ENCODE data around the gene SLC18A2. TPM values are rescaled to one million over a fixed set of nuclear protein-coding genes. Genes with fewer than 3 reads are reported as not detected.

Gene SLC18A2
- total and polyA plus RNA-seq, 10 of the 15 experiments (the other 5 are each of a cell fraction or from before 2014, with no cell fraction given) = 0.06 to 1.1 (median 0.25) TPM; not detected in 5

- Histone ChIP-seq H3K4me3 (no peak overlapping the region), H3K79me2 (ENCODE audit: control insufficient read depth, insufficient read depth, low read length) (no peaks in the 10 kb centered on the region; the same call in none of the 2 replicates), H4K20me1 (ENCODE audit: control insufficient read depth, insufficient read depth) (no peaks in the 10 kb centered on the region), H3K27ac (ENCODE audit: control insufficient read depth, insufficient read depth) (no peak overlapping the region), H3K4me1 (ENCODE audit: control insufficient read depth, insufficient read depth, low read length) (no peaks in the 10 kb centered on the region), H3K36me3 (ENCODE audit: control insufficient read depth in 2 of 2, insufficient read depth in 2 of 2, low read length in 1 of 2) (peaks cover 0 to 2% of the 10 kb centered on the region in 2 experiments; a peak in 3 of 4 replicates), H3K4me2 (ENCODE audit: control insufficient read depth, insufficient read depth) (no peak overlapping the region), H3K27me3 (replicated peaks in 1 of 2; ENCODE audit: control insufficient read depth in 2 of 2, insufficient read depth in 2 of 2, low read length in 1 of 2) (no peaks in the 10 kb centered on the region), H3K9me3 (replicated peaks; ENCODE audit: control insufficient read depth, insufficient read depth, low read length) (peaks cover 1% of the 10 kb centered on the region; the same call in 2 of the 3 replicates), H2AFZ (ENCODE audit: control insufficient read depth, low read depth, low read length) (no peak overlapping the region), H3K9ac (ENCODE audit: control insufficient read depth, insufficient read depth, low read length) (no peak overlapping the region)
- BruUV-seq (replicated peaks) = no TSS peak
- ATAC-seq (no peak), FAIRE-seq (no peak), DNase-seq (ENCODE audit: low read depth, low spot score) (no peak)
- RAD21 ChIA-PET (ENCODE audit: unreplicated experiment) = interaction anchor here (1.4 to 1.6 kb wide), 3 partner anchors 39 to 105 kb away, joined by 4 to 5 read pairs (median 5); no protein-coding TSS in a partner anchor
- no peak for TF ChIP-seq RB1 (IDR thresholded peaks at IDR 0.05; ENCODE audit: borderline replicate concordance)
- no peak for TF ChIP-seq NFXL1 (IDR thresholded peaks at IDR 0.05; ENCODE audit: borderline replicate concordance)
- TF ChIP-seq POLR2A (IDR thresholded peaks at IDR 0.05; ENCODE audit: low read depth, low read length) = no peak
- TF ChIP-seq ETV6 (conservative IDR thresholded peaks at IDR 0.05 in 1 of 2, IDR thresholded peaks at IDR 0.05 in 1 of 2; ENCODE audit: borderline replicate concordance in 1 of 2, low read depth in 1 of 2) = no peak
- TF ChIP-seq SIX5 (IDR thresholded peaks at IDR 0.05; ENCODE audit: low read depth, low read length, severe bottlenecking) = no peak
- TF ChIP-seq TARDBP (IDR thresholded peaks at IDR 0.05; ENCODE audit: borderline replicate concordance) = no peak
- no peak for TF ChIP-seq CBX5 (IDR thresholded peaks at IDR 0.05; ENCODE audit: low read depth)
- TF ChIP-seq RBBP5 (conservative IDR thresholded peaks at IDR 0.05) = no peak
- TF ChIP-seq MEF2B (IDR thresholded peaks at IDR 0.05; ENCODE audit: partially characterized antibody, poor library complexity, severe bottlenecking) = no peak
- 72% methylated on average over 4 of the region's 4 CpGs for WGBS (ENCODE audit: insufficient coverage, insufficient replicate concordance, low lambda C conversion rate, missing lambda C conversion rate)
- SMC1A ChIA-PET (ENCODE audit: uncharacterized antibody, unreplicated experiment) = interaction anchor here (0.8 to 2.1 kb wide), 8 partner anchors 18 to 107 kb away, joined by 3 to 6 read pairs (median 3); no protein-coding TSS in a partner anchor
- in situ Hi-C loops (cut with MboI) = no loop called here
- POLR2A ChIA-PET = no interaction called here
- CTCF ChIA-PET = interaction anchor here (0.8 to 3.9 kb wide), 2 partner anchors 38 to 106 kb away, joined by 3 to 24 read pairs; no protein-coding TSS in a partner anchor
- intact Hi-C loops (cut with micrococcal nuclease; ENCODE audit: unreplicated experiment) = loop anchor here (5.0 kb wide), 1 partner anchor 50 kb away; no protein-coding TSS in a partner anchor
These were observed 81.3 kb downstream of the SLC18A2 start for GRCh38 chr10:117322260-117322659.

All from GM12878 (cell line).